Right ventricle myocardium inferior (tissue), 1 donor: ENCODE data around the gene CTSW. TPM values are rescaled to one million over a fixed set of nuclear protein-coding genes. Genes with fewer than 3 reads are reported as not detected.
A peak's percentile ranks its signal among the peaks of the same experiment; 100 is the strongest.

Source experiments
- ATAC-seq: fragments of 200-7000 bp; cut with Tn5 transposase; one replicate; pipeline ENCODE4 v1.9.1; 2020; ENCODE audit warnings: mild to moderate bottlenecking, moderate library complexity
- DNase-seq: peaks from one replicate; pipeline ENCODE4 v3.0.0; 2021; ENCODE audit errors: missing footprints
- intact Hi-C: fragments of 100-400 bp; cut with DNase I; formaldehyde crosslinking; loops from one replicate; pipeline ENCODE4 v1.11.0; 2022
- total RNA-seq: library from RNA; stranded (reverse); fragmentation: NEBNext Ultra II Directional; extraction: Animal tissue kit (Norgen Biotek cat#: 25700); gene quantifications from one replicate; pipeline ENCODE4 v1.2.1, GENCODE V29; 2021
- donor health status: DM: no; HTN: yes; CAD: no; lungs with severe emphysema.

The CTSW gene
- total RNA-seq, 1 donor from 2014 or later = 1.1 TPM

DNA sequence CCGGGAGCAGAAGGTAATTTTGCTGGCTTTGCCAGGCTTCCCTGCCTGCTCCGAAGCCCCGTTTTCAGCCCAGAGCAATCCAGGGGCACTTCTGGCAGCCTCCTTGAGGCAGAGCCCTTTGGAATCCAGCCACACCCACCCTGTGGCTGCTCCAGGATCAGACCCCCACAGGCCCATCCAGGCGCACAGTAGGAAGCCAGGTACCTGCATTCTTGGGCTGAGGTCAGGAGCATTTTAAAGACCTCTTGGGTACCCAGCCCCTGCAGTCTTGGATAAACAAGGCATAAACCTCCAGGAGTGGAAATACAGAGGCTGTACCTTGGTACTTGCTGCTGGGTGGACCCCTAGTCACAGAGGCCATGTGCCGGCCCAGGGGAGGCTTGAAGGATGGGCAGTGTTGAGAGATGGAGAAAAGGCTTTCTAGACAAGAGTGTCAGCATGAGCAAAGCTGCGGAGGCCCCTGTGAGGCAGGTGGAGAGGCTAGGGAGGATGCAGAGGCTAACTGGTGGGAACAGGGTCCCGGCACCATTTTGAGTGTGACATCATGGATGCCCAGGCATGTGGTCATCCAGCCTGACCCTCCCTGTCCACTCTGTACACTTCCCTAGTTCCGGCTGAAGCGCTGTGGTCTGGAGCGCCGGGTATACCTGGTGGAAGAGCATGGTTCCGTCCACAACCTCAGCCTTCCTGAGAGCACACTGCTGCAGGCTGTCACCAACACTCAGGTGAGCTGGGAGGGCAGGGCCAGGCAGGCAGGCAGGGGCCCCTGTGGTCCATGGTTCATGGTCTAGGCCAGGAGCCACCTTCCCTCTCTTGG is 15.5 kb upstream of the CTSW start:
- no peak for ATAC-seq
- DNase-seq = peak; percentile 58
- intact Hi-C loops = no loop called here

DNA sequence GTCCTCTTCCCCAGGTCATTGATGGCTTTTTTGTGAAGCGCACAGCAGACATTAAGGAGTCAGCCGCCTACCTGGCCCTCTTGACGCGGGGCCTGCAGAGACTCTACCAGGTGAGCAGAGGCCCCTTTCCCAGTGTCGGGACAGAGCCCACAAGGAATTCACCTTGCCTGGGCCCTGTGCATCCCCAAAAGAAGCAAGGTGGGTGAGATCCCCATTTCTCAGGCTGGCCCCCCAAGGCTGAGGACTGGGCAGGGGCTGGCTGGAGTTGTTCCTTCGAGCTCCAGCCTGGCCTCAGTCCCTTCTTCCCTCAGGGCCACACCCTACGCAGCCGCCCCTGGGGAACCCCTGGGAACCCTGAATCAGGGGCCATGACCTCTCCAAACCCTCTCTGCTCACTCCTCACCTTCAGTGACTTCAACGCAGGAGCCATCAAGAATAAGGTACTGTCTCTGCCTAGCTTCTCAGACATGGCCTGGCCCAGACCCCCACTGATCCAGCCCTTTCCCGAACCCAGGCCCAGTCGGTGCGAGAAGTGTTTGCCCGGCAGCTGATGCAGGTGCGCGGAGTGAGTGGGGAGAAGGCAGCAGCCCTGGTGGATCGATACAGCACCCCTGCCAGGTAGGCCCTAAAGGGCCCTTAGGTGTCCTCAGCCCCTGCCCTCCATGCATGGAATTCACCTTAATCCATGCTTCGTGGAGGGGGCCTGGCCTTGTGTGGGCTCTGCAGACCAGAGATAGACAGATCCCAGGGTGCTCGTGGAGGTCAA is 14.7 kb upstream of the CTSW start:
- peak; percentile 45 for DNase-seq
- intact Hi-C loops = no loop called here
- ATAC-seq = no peak

- DNase-seq (peak; percentile 25), ATAC-seq (no peak)
- intact Hi-C loops = no loop called here
Measured at GRCh38 chr11:65865550-65866172, 14.0 kb upstream of the CTSW start.

- DNase-seq (peak; percentile 17), ATAC-seq (no peak)
- intact Hi-C loops = no loop called here
Measured at GRCh38 chr11:65866509-65867283, 12.9 kb upstream of the CTSW start.

GRCh38 chr11:65867284-65868071 is 12.2 kb upstream of the CTSW start:
- DNase-seq (peak; percentile 59), ATAC-seq (no peak)
- intact Hi-C loops = no loop called here

GRCh38 chr11:65868076-65868667 is 11.5 kb upstream of the CTSW start:
- peak; percentile 64 for DNase-seq
- intact Hi-C loops = no loop called here
- ATAC-seq = no peak

- DNase-seq (no peak), ATAC-seq (no peak)
Measured at GRCh38 chr11:65868907-65869306, 10.7 kb upstream of the CTSW start.

DNA sequence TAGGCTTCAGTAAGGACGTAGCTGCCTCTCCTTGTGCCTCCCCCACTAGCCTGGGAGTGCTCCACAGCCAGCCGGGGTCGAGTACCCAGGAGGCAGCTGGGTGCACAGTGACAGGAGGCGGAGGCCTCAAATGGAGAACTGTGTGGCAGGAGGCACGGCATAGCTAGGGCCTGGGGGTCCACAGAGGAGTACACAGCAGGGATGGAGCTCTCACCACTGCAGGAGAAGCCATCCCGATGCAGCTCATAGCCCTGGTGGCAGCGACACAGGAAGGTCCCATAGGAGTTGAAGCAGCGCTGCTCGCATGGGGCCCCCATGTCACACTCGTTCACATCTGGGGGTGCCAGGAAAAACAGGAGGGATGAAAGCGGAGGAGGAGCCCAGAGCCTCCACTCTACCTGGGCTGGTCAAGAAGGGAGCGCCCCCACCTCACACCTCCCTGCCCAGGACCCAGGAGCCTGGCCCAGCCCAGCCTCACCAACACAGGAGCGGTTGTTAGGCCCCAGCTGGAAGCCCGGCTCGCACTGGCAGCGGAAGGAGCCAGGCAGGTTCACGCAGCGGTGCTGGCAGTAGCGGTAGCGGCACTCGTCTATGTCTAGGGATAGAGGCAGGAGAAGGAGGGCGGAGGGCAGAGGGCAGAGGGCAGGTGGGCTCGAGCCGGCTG is 9.9 kb upstream of the CTSW start:
- intact Hi-C loops = no loop called here
- DNase-seq (peak; percentile 57), ATAC-seq (no peak)

More at GRCh38 chr11:65868907-65869306, 10.7 kb upstream of the CTSW start:
- intact Hi-C loops = no loop called here

GRCh38 chr11:65870307-65870658 is 9.4 kb upstream of the CTSW start:
- intact Hi-C loops = no loop called here
- ATAC-seq = no peak
- no peak for DNase-seq

DNA sequence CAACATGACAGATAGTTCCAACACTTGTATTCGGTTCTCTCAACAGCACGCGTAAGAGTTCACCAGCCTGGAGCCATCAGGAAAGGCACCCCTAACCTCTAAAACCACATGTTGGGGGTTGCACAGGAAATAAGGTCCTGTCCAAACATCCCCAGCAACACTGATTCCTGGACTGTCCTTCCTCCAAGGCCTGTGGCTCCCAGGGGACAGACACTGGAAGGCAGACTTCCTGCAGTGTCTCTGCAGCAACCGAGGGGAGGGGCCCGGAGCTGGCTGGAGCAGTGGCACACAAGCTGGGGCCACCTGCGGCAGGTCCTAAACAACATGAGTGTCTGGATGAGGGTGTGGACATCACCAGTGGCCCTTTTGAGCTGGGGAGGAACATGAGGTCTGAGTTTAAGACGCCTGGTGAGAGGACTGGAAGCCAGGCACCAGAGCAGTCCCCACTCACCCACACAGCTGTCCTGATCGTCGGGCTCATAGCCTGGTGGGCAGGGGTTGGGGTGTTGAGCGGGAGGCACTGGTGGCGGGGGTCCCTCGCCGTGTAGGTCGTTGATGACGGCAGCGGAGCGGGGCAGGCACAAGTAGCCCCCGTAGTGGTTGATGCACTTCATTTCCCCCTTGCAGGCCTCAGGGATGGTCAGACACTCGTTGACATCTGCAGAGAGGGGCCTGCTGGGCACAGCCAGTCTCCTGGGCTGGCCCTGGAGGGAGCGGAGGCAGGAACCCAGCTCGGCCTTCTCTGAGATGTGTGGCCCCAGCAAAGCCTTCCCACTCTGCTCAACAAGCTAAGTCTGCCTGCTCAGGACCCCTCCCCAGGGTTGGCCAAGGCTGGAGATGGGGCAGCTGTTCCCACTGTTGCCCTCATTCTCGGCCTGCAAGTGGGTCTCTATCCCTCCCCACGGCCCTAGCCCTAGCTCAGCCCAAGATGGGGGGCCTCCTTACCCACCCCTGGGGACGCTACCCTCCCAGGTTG is 8.6 kb upstream of the CTSW start:
- DNase-seq = peak; percentile 73
- no peak for ATAC-seq
- intact Hi-C loops = no loop called here

- peak; percentile 1 for ATAC-seq
- peak; percentile 45 for DNase-seq
- intact Hi-C loops = no loop called here
Measured at GRCh38 chr11:65871811-65872548, 7.7 kb upstream of the CTSW start.

- intact Hi-C loops = loop anchor here (1.0 kb wide), 1 partner anchor 12 kb away; the partner anchor contains the start of gene MUS81
- DNase-seq (peak; percentile 79), ATAC-seq (peak; percentile 43)
Measured at GRCh38 chr11:65872586-65873317, 6.9 kb upstream of the CTSW start, which contains the start of gene EFEMP2. EFEMP2 (minus strand) TSS chr11:65872800; CDS start chr11:65872354, 446 bp downstream.

GRCh38 chr11:65873318-65874156 is 6.1 kb upstream of the CTSW start:
- ATAC-seq (peak; percentile 96), DNase-seq (peak; percentile 98)
- intact Hi-C loops = loop anchor here (1.0 kb wide), 1 partner anchor 13 kb away; the partner anchor contains the start of gene MUS81

- ATAC-seq (no peak), DNase-seq (peak; percentile 16)
- intact Hi-C loops = no loop called here
Measured at GRCh38 chr11:65880027-65880426, 390 bp downstream of the CTSW start.
